ENCODE measurements around the gene SDK2.

The SDK2 gene

GRCh38 chr17:73286863-73287296 lies 357.4 kb downstream of the SDK2 start:
- no peak for DNase-seq

- no peak for DNase-seq
These were observed 358.1 kb downstream of the SDK2 start for GRCh38 chr17:73285916-73286862.

GRCh38 chr17:73285603-73285908 lies 358.7 kb downstream of the SDK2 start:
- DNase-seq, result no peak

GRCh38 chr17:73284906-73285602 lies 359.2 kb downstream of the SDK2 start:
- DNase-seq, result no peak

Data from NCI-H510A (cell line).